GM19023 (cell line): ENCODE results near the gene CLK2.
"Not testable (repeated sequence)": the region's sequence is repeated elsewhere in the genome, so short reads cannot be mapped to it uniquely, and the experiment has no call there.

Source experiments
- ATAC-seq: cut with Tn5 transposase; IDR thresholded peaks from one replicate; pipeline ENCODE4 v1.9.1; 2021; ENCODE audit warnings: mild to moderate bottlenecking, moderate library complexity; ENCODE audit not compliant: unreplicated experiment

The CLK2 gene

GRCh38 chr1:155245163-155245524 lies 28.2 kb downstream of the CLK2 start:
- ATAC-seq, result no peak

GRCh38 chr1:155244368-155245162 lies 28.7 kb downstream of the CLK2 start:
- peak; percentile 82 for ATAC-seq

- no peak for ATAC-seq
Observed at GRCh38 chr1:155242805-155243358, 30.4 kb downstream of the CLK2 start.

GRCh38 chr1:155241841-155242264 lies 31.5 kb downstream of the CLK2 start:
- ATAC-seq, result no peak

GRCh38 chr1:155241069-155241679 lies 32.1 kb downstream of the CLK2 start:
- no peak for ATAC-seq

- ATAC-seq, result no peak
Observed at GRCh38 chr1:155236451-155236850, 36.9 kb downstream of the CLK2 start.

GRCh38 chr1:155235375-155235774 lies 37.9 kb downstream of the CLK2 start:
- ATAC-seq, result not testable (repeated sequence)

- not testable (repeated sequence) for ATAC-seq
Observed at GRCh38 chr1:155233502-155233901, 39.8 kb downstream of the CLK2 start.

GRCh38 chr1:155232001-155232978 lies 41.0 kb downstream of the CLK2 start:
- ATAC-seq, result not testable (repeated sequence)

- not testable (repeated sequence) for ATAC-seq
Observed at GRCh38 chr1:155231302-155231701, 42.0 kb downstream of the CLK2 start.

- ATAC-seq, result no peak
Observed at GRCh38 chr1:155228096-155228427, 45.2 kb downstream of the CLK2 start.

- ATAC-seq, result peak; percentile 90
Observed at GRCh38 chr1:155227261-155228095, 45.8 kb downstream of the CLK2 start.

- no peak for ATAC-seq
Observed at GRCh38 chr1:155226910-155227260, 46.4 kb downstream of the CLK2 start.

- ATAC-seq, result no peak
Observed at GRCh38 chr1:155226188-155226909, 47.0 kb downstream of the CLK2 start.

GRCh38 chr1:155225404-155225759 lies 47.9 kb downstream of the CLK2 start:
- not testable (repeated sequence) for ATAC-seq

GRCh38 chr1:155223047-155223446 lies 50.3 kb downstream of the CLK2 start:
- no peak for ATAC-seq

GRCh38 chr1:155220211-155220965 lies 52.9 kb downstream of the CLK2 start:
- not testable (repeated sequence) for ATAC-seq

GRCh38 chr1:155219592-155220031 lies 53.7 kb downstream of the CLK2 start:
- no peak for ATAC-seq
